SJCRH30 (cell line): ENCODE data around the gene SLC6A9. TPM values are rescaled to one million over a fixed set of nuclear protein-coding genes. Genes with fewer than 3 reads are reported as not detected.

Source experiments
- DNase-seq, 2 experiments: peaks; one replicate each; pipeline ENCODE4 v3.0.0-alpha.2; 2015 to 2020
- H3K27ac ChIP-seq: fragments of 250-450 bp; sonication (Bioruptor Pico); 2 replicates; pipeline ENCODE4 v1.5.1; 2020; ENCODE audit warnings: mild to moderate bottlenecking, moderate library complexity
- H3K27me3 ChIP-seq: fragments of 250-450 bp; sonication (Bioruptor Pico); 2 replicates; pipeline ENCODE4 v1.5.1; 2020; ENCODE audit warnings: mild to moderate bottlenecking, moderate library complexity
- H3K36me3 ChIP-seq: fragments of 250-450 bp; sonication (Bioruptor Pico); 2 replicates; pipeline ENCODE4 v1.5.1; 2020; ENCODE audit warnings: mild to moderate bottlenecking, moderate library complexity
- H3K4me1 ChIP-seq: fragments of 250-450 bp; sonication (Bioruptor Pico); 2 replicates; pipeline ENCODE4 v1.5.1; 2020; ENCODE audit warnings: mild to moderate bottlenecking, moderate library complexity
- H3K4me3 ChIP-seq: fragments of 250-450 bp; sonication (Bioruptor Pico); 2 replicates; pipeline ENCODE4 v1.5.1; 2020; ENCODE audit warnings: mild to moderate bottlenecking, moderate library complexity
- H3K9me3 ChIP-seq: fragments of 250-450 bp; sonication (Bioruptor Pico); replicated peaks from 2 replicates; pipeline ENCODE4 v1.5.1; 2020; ENCODE audit warnings: mild to moderate bottlenecking, moderate library complexity
- total RNA-seq: library from RNA; depleted of rRNA; stranded (reverse); fragments of >200 nt; shearing (Covaris generic); gene quantifications from 2 replicates; pipeline ENCODE4 v1.2.3, GENCODE V29; 2014

SLC6A9 gene
- total RNA-seq, 1 experiment from 2014 or later: 0.51 TPM

DNA sequence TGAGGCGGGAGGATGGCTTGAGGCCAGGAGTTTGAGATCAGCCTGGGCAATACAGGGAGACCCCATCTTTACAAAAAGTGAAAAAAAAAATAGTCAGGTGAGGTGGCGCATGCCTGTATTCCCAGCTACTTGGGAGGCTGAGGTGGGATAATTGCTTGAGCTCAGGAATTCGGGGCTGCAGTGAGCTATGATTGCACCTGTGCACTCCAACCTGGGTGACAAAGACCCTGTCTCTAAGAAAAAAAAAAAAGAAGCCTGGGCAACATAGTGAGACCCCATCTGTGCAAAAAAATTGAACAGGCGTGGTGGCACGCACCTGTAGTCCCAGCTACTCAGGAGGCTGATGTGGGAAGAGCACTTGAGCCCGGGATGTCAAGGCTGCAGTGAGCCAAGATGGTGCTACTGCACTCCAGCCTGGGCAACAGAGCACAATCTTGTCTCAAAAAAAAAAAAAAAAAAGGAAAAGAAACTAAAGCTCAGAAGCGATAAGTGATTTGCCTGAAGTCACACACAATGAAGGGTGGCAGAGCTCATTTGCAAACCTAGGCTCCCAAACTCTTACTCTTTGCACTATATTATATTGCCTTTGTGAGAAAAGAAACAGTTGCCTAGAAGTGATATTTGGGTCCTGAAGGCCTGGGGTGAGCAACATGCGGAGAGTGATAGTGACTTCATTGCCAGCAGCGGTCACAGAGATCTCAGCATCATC, 37.9 kb downstream of the SLC6A9 start:
- Histone ChIP-seq H3K27ac (no peak overlapping the region), H3K9me3 (no peaks in the 10 kb centered on the region), H3K4me1 (peaks cover 9% of the 10 kb centered on the region), H3K36me3 (no peaks in the 10 kb centered on the region), H3K4me3 (no peak overlapping the region), H3K27me3 (no peaks in the 10 kb centered on the region)
- no peak for DNase-seq

- H3K4me1 ChIP-seq: peaks cover 6% of the 10 kb centered on the region
- H3K4me3 ChIP-seq: peak overlapping the region; percentile 68
- H3K9me3 ChIP-seq: no peaks in the 10 kb centered on the region
- no peaks in the 10 kb centered on the region for H3K27me3 ChIP-seq
- no peak for DNase-seq
- H3K36me3 ChIP-seq: no peaks in the 10 kb centered on the region
- no peak overlapping the region for H3K27ac ChIP-seq
Observed at GRCh38 chr1:43992232-43992995, 38.8 kb downstream of the SLC6A9 start.

- peak within 1 kb of the TSS; percentile 68 for H3K4me3 ChIP-seq
- peak; percentile 82 to 84 for DNase-seq
- H3K27ac ChIP-seq: peak within 1 kb of the TSS; percentile 10; the same call in 1 of the 2 replicates
- H3K4me1 ChIP-seq: no peaks in the 10 kb centered on the region; the same call in 1 of the 2 replicates
- no peaks in the 10 kb centered on the region for H3K27me3 ChIP-seq
- no peaks in the 10 kb centered on the region for H3K9me3 ChIP-seq
- no peaks in the 10 kb centered on the region for H3K36me3 ChIP-seq
Observed at GRCh38 chr1:43991476-43992231, 39.6 kb downstream of the SLC6A9 start, which contains the start of gene CCDC24. Gene CCDC24, plus strand, starts transcription at chr1:43991599. Its CDS starts 280 bp downstream, at chr1:43991879.

GRCh38 chr1:43991200-43991475, 40.1 kb downstream of the SLC6A9 start:
- peak overlapping the region; percentile 10; the same call in 1 of the 2 replicates for H3K27ac ChIP-seq
- H3K4me1 ChIP-seq: no peaks in the 10 kb centered on the region; the same call in 1 of the 2 replicates
- H3K36me3 ChIP-seq: no peaks in the 10 kb centered on the region

GRCh38 chr1:43990271-43991199, 40.7 kb downstream of the SLC6A9 start:
- Histone ChIP-seq H3K9me3 (no peaks in the 10 kb centered on the region), H3K4me3 (peak overlapping the region; percentile 68), H3K4me1 (no peaks in the 10 kb centered on the region; the same call in 1 of the 2 replicates), H3K27ac (peak overlapping the region; percentile 10; the same call in 1 of the 2 replicates), H3K27me3 (no peaks in the 10 kb centered on the region), H3K36me3 (peaks cover 3% of the 10 kb centered on the region; the same call in 1 of the 2 replicates)
- peak in 1 of 2 experiments; percentile 40 for DNase-seq

More at GRCh38 chr1:43991200-43991475, 40.1 kb downstream of the SLC6A9 start:
- no peaks in the 10 kb centered on the region for H3K27me3 ChIP-seq
- H3K4me3 ChIP-seq: peak overlapping the region; percentile 68
- no peaks in the 10 kb centered on the region for H3K9me3 ChIP-seq
- no peak for DNase-seq

GRCh38 chr1:43987159-43987902, 43.9 kb downstream of the SLC6A9 start:
- H3K4me3 ChIP-seq: no peak overlapping the region
- no peak for DNase-seq
- no peak overlapping the region for H3K27ac ChIP-seq
- H3K36me3 ChIP-seq: peaks cover 5% of the 10 kb centered on the region
- H3K4me1 ChIP-seq: no peaks in the 10 kb centered on the region; the same call in 1 of the 2 replicates
- H3K27me3 ChIP-seq: no peaks in the 10 kb centered on the region
- no peaks in the 10 kb centered on the region for H3K9me3 ChIP-seq

DNA sequence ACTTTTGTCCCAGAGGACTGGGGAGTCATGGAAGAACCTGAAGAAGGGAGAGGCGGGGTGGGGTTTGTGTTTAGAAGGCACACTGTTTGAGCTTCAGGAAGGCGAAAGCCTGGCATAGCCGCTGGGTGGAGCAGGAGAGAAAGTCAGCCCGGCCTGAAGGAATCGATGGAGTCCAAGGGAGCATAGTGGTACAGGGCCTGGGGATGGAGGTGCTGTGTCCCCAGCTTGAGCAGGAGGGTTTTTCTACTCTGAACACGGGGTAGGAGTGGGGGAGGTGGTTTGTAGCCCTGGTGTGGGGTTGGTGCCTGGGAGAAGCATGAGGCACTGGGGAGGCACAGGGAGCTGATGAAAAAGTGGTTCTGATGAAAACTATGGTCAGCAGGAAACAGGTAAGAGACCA, 44.5 kb downstream of the SLC6A9 start:
- DNase-seq: no peak
- Histone ChIP-seq H3K36me3 (peaks cover 5% of the 10 kb centered on the region), H3K27me3 (no peaks in the 10 kb centered on the region), H3K27ac (no peak overlapping the region), H3K9me3 (no peaks in the 10 kb centered on the region), H3K4me3 (no peak overlapping the region), H3K4me1 (no peaks in the 10 kb centered on the region; the same call in 1 of the 2 replicates)

DNA sequence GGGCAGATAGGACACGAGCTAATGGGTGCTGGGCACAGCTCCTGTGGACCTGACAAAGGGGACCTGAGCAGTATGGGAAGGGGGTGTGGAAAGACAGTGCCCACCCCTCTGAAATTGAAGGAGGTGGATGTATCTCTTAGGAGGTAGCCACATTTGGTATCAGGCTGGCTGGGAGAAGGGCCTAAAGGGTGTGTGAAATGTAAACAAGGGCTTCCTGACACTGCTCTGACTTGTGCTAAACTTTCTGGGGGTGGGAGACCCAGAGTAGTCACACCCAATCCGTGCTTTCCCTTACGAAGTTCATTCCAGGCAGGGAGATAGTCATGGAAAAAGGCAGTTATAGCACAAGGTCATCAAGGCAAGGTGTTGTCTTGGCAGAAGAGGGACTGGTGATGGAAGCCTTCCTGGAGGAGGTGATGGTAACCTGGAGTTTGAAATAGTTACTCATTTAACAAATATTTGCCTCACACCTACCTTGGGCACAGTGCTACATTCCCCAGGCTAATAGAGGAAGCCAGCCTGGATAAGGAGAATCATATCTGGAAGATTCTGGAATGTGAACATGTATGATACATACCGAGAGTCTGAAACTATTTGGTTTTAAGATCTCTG, 45.2 kb downstream of the SLC6A9 start:
- Histone ChIP-seq H3K27ac (no peak overlapping the region), H3K27me3 (no peaks in the 10 kb centered on the region), H3K9me3 (no peaks in the 10 kb centered on the region), H3K4me1 (no peaks in the 10 kb centered on the region; the same call in 1 of the 2 replicates), H3K36me3 (peaks cover 5% of the 10 kb centered on the region), H3K4me3 (no peak overlapping the region)
- no peak for DNase-seq

DNA sequence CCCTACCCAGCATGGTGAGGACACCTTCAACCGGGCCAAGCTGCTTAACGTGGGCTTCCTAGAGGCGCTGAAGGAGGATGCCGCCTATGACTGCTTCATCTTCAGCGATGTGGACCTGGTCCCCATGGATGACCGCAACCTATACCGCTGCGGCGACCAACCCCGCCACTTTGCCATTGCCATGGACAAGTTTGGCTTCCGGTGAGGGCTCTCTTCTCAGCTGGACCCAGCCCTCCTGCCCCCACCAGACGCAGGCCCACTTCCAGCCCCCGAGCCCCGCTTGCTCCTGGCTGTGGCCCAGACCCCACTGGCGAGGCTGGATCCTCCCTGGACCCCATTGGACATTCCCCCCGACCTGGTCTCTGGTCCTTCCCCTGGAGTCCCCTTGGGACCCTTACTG, 46.4 kb downstream of the SLC6A9 start:
- Histone ChIP-seq H3K4me1 (peaks cover 4% of the 10 kb centered on the region; the same call in 1 of the 2 replicates), H3K27ac (no peak overlapping the region), H3K4me3 (no peak overlapping the region), H3K36me3 (peaks cover 5% of the 10 kb centered on the region), H3K27me3 (no peaks in the 10 kb centered on the region), H3K9me3 (no peaks in the 10 kb centered on the region)
- no peak for DNase-seq

GRCh38 chr1:43983253-43983899, 47.9 kb downstream of the SLC6A9 start:
- no peaks in the 10 kb centered on the region for H3K27me3 ChIP-seq
- no peak overlapping the region for H3K4me3 ChIP-seq
- H3K36me3 ChIP-seq: peaks cover 5% of the 10 kb centered on the region
- H3K9me3 ChIP-seq: no peaks in the 10 kb centered on the region
- peaks cover 5% of the 10 kb centered on the region; the same call in 1 of the 2 replicates for H3K4me1 ChIP-seq
- no peak for DNase-seq
- no peak overlapping the region for H3K27ac ChIP-seq

- Histone ChIP-seq H3K27me3 (no peaks in the 10 kb centered on the region), H3K4me3 (no peak overlapping the region), H3K9me3 (no peaks in the 10 kb centered on the region), H3K27ac (no peak overlapping the region), H3K36me3 (peaks cover 5% of the 10 kb centered on the region), H3K4me1 (peaks cover 5% of the 10 kb centered on the region; the same call in 1 of the 2 replicates)
- DNase-seq: no peak
Observed at GRCh38 chr1:43982808-43983207, 48.5 kb downstream of the SLC6A9 start.

DNA sequence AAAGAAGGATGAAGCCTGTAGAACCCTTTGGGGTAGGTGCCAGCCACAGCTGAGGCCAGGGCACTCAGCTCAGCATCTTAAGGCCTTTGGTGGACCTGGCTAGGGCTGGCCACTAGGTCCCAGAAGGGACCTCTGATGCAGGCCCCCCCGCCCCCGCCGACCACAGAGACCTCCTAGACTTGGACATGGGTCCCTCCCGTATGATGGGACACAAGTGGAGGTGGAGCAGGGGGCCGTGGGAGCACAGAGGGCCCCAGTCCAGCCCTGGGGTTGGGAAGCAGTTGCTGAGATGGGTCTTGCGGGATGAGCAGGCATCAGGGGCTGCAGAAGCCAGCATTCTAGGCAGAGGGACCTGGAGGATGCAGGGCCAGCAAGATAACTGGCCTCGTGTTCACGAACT, 49.0 kb downstream of the SLC6A9 start:
- peaks cover 7% of the 10 kb centered on the region; the same call in 1 of the 2 replicates for H3K4me1 ChIP-seq
- DNase-seq: no peak
- peaks cover 8% of the 10 kb centered on the region for H3K36me3 ChIP-seq
- no peaks in the 10 kb centered on the region for H3K9me3 ChIP-seq
- no peak overlapping the region for H3K4me3 ChIP-seq
- H3K27me3 ChIP-seq: no peaks in the 10 kb centered on the region
- H3K27ac ChIP-seq: no peak overlapping the region
